Measurements from ENCODE around the gene ITGA4.

Gene ITGA4

DNA sequence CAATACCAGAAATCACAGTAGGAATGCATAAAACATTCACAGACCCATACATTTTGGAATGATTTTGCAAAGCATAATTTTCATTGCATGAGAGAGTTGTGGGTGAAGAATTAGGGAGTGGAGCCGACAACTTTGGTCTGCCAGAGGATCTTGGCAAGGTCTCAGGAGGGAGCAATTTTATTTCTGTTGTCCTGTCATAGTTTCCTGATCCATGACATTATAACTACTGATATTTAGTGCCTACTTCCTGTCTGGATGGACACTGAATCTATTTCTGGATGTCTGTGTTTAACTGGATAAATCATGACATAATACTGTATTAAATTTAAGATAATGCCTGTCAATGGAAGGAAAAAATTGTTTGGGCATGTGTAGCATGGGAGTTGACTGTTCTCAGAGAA lies 2.4 kb downstream of the ITGA4 start:
- DNase-seq: no peak

GRCh38 chr2:181461056-181461997 lies 4.1 kb downstream of the ITGA4 start:
- DNase-seq: no peak

DNA sequence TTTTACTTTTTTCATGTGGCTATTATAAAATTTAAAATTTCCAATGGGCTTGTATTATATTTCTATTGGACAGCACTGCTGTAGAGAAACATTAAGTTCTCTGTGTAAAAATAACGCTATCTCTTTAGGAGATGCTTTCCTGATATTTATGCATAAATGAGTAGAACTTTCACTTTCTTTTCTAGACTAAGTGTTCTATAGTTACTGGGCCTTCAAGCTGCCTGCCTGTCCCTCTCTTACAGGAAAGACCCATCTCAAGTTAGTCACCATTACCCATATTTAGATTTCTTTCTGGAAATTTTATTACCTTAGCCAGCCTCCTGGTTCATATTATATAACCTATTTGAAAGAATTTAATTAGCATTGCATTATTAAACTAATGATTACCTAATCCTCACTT lies 4.8 kb downstream of the ITGA4 start:
- DNase-seq: no peak

DNA sequence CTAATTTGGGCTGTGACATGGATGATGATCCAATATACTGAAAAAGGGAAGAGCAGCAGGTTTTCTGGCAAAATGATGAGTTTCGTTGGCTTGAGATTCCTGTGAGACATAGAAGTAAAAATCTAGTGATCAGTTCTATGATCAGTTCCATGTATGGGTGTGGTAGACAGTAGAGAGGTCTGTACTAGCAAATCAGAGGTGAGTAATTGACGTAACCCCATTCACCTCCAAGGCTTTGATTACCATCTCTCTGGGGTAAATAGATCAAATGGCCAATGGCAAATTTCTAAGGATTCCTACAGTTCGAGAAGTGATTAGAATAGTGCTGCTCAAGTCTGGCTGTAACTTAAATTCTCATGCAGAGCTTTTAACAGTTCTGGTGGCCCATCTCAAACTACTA lies 6.4 kb downstream of the ITGA4 start:
- DNase-seq: no peak

- no peak for DNase-seq
Observed at GRCh38 chr2:181464966-181465365, 7.8 kb downstream of the ITGA4 start.

GRCh38 chr2:181465676-181466375 lies 8.6 kb downstream of the ITGA4 start:
- no peak for DNase-seq

DNA sequence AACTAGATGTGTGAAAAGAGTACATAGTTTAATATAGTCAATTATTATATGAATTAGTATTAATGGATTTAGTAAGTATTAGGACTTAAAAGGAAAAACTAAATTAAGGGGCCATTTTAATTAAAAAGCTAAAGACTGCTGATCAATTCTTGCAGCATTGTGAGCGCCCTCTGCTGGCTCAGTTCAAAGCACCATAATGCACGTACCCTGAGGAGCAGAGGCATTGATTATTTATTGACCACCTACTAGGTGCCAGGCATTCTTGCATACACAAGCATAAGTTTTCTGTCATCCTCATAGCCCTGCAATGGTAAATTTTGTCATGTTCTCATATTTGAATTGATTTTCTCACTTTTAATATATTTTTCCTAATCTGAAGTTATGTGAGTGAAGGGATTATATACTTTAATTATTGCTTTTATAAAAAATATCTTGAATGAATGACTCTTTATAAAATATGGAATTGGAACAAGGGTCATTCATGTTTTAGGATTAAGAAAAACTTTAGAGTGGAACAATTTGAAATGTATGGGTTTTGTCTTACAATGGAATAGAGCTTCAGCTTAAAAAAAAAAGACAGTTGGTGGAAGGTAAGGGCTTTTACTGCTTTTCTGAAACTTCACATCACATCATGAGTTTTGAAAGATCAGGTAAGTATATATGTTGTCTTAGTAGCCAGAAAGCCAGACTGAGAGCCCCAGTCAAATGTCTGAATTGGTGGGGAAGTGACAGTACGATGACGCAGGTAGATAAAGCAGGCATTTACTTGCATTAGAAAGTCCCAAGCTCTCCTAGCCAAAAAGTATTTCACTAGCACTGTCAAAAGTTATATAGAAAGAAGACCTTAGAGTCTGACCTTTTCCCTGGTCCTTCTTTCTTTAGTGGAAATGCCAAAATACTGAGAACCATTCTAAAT lies 9.7 kb downstream of the ITGA4 start:
- peak; percentile 47 to 54 for DNase-seq

DNA sequence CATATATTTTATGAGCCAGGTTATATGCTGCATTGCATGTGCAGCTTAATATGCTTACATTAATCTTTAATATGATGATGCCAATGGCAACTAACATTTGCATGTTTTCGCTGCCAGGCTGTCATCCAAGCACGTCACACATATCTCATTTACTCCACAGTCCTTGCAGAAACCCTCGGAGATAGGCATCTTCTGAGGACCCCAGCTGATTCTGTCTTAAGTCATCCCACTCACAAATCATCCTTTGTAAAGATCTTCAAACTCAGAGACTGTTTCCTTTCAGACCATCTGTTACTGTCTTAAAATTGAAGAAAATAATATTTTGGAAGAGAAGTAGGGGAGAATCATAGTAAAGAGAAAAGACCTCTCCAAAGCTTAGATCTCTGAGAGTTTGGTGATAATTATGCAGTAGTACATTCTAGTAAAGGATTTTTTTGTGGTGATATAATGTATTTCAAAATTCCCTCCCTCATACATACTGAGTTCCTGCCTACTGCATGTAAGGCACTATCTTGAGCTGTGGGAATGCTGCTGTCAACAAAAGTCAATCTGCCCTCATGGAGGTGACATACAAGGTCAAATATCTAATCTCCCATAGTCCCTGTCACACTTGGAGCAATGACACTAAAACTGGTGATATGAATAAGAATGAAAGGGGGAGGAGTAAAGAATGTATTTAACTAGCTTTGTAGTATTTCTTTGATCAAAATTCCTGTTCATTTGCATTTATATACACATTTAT lies 11.0 kb downstream of the ITGA4 start:
- no peak for DNase-seq

GRCh38 chr2:181468811-181469210 lies 11.6 kb downstream of the ITGA4 start:
- no peak for DNase-seq

- no peak for DNase-seq
Observed at GRCh38 chr2:181471226-181471625, 14.0 kb downstream of the ITGA4 start.

DNA sequence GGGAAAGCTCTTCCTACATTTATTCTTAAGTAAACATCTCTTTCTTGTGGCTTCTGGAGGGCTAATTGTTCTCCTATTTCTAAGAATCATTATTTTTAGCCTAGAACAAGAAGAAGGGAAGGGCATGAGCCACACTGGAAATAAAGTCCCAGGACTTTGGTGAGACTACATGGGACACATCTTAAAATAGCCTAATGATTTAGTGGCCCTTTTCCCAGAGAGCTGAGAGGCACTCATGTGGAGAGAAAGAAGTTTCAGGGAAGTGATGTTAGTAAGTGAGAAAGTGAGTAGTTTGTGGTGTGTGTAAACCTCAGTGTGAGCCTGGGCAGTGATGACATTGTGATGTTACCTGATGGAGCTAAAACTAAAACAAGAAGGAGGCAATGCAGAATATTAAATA lies 14.6 kb downstream of the ITGA4 start:
- no peak for DNase-seq

GRCh38 chr2:181472990-181473389 lies 15.8 kb downstream of the ITGA4 start:
- DNase-seq: no peak

DNA sequence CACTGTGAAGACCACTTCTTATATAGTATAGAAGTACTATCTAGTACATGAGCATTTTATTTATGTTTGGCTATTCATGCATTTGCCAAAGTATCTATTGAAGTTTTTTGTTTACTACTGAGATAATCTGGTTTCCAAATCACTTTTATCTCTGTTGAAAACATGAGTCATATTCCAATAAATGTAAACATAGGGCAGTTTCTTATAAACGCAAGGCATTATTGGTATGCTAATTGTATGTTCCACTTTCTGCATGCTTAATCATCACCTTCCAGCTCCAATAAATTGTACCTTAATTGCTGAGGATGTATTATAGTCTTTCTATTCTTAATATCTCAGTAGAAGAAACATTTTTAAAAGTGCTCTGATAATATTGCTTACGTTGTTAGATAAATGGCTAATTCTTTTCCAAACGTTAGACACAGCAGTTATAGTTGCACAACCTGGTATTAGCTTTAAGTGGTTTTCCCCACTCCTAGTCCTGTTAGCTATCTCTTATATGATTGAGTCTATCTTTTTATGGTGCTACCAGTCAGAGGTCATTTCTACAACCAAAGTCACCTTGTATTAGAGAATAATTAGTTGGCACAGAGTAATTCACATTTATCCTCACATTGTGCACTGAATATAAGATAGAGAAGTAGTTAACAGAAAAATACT lies 17.2 kb downstream of the ITGA4 start:
- no peak for DNase-seq

DNA sequence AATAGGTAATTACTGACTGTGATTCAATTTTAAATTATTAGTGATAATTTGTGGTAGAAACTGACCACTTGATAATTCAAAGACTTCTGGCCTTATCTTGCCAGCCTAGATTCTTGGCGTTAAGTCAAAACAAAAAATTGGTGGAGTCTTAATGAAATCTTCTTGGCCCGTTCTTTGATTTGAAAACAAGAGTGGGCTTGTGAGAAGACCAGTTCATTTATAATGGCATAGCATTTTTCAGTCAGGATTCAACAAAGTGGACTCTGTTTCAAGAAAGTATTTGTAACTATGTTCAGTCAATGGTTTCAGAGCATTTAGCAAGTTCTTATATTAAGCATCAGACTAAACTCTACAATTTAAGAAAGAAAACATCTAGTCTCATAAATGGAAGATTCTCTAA lies 26.0 kb downstream of the ITGA4 start:
- no peak for DNase-seq

DNA sequence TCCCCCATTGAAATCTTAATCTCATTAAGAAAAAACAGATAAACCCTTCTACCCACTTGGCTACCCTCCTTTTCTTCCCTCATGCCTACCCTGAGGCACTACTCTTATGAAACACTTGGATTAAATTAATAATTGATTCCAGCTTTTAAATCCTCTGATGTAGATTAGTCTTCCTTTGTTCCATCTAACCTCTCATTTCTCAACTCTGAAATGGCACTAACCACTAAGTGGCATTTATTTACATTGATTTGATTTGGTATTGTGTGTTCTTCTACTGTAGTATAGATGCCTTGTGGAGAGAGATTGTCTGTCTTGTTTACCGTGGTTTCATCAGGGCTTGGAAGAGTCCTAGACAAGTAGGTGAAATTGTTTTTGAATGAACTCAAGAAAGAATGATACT lies 26.7 kb downstream of the ITGA4 start:
- no peak for DNase-seq

DNA sequence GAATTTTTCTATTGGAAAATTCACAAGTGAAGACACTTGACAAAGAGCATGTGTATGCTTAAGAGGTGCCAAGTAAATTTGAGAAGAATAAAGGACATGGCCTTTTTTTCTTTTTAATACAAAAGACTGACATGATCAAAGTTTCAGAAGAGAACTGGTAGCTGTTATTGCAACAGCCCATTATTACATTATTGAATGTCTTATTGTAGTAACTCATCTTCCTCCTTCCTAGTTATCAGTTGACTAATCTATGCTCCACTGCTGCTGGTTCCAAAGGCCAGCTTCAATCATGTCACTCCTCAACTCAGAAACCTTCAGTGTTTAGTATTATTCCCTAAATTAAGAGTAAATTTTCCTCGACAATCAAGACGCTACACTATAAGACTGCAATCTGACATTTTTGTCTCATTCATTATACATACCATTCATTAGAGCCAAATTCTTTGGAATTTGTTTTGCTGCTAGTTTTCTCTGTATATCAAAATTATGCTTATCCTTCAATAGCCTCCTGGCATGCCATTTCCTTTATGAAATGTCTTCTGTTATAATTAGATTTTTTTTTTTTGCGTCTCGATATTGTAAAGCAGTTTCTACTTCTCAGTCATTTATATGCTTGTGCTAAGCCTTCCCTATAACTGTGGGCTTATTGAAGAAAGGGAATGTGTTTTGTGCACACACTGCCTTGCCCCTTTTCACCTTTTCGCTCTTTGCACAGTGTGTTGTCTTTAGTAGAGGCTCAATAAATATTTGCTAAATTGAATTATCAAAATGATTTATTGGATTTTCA lies 27.9 kb downstream of the ITGA4 start:
- no peak for DNase-seq

DNA sequence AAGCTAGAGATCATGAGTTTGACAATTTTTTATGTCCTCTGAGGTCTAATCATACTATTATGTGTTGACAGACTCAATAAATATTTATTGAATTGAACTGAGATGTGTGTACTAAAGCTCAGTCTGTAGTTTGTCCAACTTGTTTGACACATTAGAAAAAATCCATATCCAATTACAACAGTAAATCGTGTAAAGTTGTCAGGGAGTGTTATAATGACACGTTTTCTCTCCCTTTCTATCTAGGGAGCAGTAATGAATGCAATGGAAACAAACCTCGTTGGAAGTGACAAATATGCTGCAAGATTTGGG lies 28.4 kb downstream of the ITGA4 start:
- DNase-seq: peak in 1 of 2 experiments; percentile 27

- DNase-seq: no peak
Observed at GRCh38 chr2:181499231-181499630, 42.0 kb downstream of the ITGA4 start.

- no peak for DNase-seq
Observed at GRCh38 chr2:181500201-181500600, 43.0 kb downstream of the ITGA4 start.

DNA sequence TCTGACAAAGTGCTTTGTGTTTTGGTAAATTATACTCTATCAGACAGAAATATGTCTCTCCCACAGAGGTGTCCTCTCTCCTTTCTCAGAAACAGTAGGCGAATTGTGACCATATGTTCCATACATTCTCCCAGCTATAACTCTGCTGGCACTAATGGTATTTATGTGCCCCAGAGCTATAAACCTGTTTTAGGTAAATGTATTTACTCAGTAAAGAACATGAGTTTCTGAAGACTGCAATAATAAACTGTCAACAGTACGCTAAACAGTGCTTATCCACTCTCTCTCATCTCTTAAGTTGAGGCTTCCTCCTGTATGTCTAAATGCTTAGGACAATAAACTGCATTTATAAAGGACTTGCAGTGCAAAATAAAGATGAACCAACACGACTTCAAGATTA lies 58.5 kb downstream of the ITGA4 start:
- DNase-seq: no peak

DNA sequence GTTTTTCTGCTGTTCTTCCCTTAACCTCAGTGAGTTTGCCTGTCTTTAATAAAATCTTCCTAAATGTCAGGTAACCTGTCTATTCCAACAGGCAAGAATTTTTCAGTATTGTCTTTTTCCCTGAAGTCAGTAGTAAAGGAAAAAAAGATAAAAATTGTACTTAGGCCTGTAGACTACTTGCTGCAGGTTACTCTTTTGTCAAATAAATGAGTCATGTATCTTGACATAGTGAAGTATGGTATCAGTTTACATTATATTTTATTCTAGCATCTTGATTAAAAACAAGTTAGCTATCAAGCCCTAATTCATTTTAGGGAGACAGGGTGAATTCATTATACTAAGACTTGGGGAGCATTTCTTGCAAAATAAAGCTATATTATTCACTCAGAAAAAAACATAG lies 59.8 kb downstream of the ITGA4 start:
- DNase-seq: no peak
